GM15510 (cell line): Measurements from ENCODE around the gene RNF215.

Source experiments
- POLR2A ChIP-seq: IDR thresholded peaks from 3 replicates; pipeline ENCODE4 v1.6.1; 2011; ENCODE audit warnings: borderline replicate concordance; ENCODE audit not compliant: insufficient read length; ENCODE audit errors: extremely low read depth

Gene RNF215

DNA sequence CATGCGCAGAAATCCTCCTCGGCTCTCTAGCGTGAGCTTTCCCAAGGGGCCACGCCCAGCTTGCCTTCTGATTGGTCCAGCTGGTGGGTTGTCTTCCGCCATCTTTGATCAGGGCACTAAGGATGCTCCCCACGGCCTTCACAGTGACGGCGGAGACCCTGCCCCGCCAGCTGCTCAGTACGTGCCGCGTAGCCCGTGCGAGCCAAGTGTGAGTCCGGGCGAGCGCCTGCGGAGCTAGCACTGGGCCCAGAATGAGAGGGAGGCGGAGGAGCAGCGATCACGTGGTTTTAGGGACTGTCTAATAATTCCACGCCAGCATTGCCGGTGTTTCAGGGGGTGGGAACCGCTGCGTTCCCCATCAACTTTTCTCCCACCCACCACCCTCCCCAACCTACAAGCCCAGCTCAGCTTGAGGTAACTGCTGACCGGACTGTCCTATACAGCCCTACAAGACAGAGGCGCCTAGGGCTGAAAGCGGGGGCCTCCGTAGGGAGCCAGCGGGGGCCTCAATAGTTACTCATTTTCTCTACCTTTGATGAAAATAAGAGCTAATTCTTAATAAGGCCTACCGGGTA is 36.8 kb upstream of the RNF215 start:
- TF ChIP-seq POLR2A, result peak; percentile 54

GRCh38 chr22:30423301-30423958 is 36.2 kb upstream of the RNF215 start:
- TF ChIP-seq POLR2A, result peak; percentile 87

- no peak for TF ChIP-seq POLR2A
These were observed 35.5 kb upstream of the RNF215 start for GRCh38 chr22:30422481-30423300.

GRCh38 chr22:30421695-30422480 is 34.7 kb upstream of the RNF215 start:
- no peak for TF ChIP-seq POLR2A

- no peak for TF ChIP-seq POLR2A
These were observed 33.3 kb upstream of the RNF215 start for GRCh38 chr22:30420347-30421125.

DNA sequence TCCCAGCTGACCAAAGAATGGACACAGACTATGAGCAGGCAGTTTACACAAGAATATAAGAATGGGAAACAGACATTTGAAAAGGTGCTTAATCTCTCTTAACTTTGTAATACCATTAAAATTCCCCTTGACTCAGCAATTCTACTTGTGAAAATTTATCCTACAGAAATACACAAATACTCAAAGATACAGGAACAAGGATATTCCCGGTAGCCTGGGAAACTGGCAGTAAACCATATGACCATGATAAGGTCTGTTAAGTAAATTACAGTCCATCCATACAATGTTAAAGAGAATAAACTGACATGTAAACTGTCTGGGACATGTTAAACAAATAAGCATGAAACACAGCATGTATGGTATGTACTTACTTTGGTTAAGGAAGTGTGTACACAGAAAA is 29.6 kb upstream of the RNF215 start:
- no peak for TF ChIP-seq POLR2A

DNA sequence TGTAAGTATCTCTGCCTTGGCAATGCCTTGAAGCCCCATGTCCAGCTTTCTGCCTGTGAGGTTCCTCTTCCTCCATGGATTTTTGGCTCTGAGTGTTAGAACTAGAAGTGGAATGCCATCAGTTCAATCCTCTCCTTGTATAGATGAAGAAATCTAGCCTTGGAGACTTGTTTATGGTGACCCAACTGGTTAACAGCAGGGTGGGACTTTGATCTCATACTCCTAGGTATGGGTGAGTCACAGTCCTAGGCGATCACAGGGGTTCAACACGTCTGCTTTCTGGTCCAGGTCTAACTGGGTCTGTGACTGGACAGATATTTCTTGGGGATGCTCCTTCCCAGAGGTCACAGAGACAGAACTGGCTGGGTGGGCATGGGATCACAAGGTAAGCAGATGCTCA is 29.2 kb upstream of the RNF215 start:
- no peak for TF ChIP-seq POLR2A

- TF ChIP-seq POLR2A, result no peak
These were observed 27.4 kb upstream of the RNF215 start for GRCh38 chr22:30414525-30415047.

- no peak for TF ChIP-seq POLR2A
These were observed 26.7 kb upstream of the RNF215 start for GRCh38 chr22:30413745-30414524.

GRCh38 chr22:30413001-30413400 is 25.8 kb upstream of the RNF215 start:
- no peak for TF ChIP-seq POLR2A

GRCh38 chr22:30411780-30412179 is 24.6 kb upstream of the RNF215 start:
- no peak for TF ChIP-seq POLR2A

GRCh38 chr22:30408388-30409102 is 21.3 kb upstream of the RNF215 start:
- TF ChIP-seq POLR2A, result no peak

- TF ChIP-seq POLR2A, result no peak
These were observed 19.2 kb upstream of the RNF215 start for GRCh38 chr22:30406400-30406799.
